Neural cell (in vitro differentiated cells): ENCODE measurements around the gene COQ10A. TPM values are rescaled to one million over a fixed set of nuclear protein-coding genes. Genes with fewer than 3 reads are reported as not detected.

Experiments
- H2AFZ ChIP-seq: fragments of 200-600, 300-800 bp; sonication (generic), shearing (Covaris generic); 2 replicates; pipeline ENCODE4 v1.6.0; 2014; ENCODE audit warnings: low read depth, mild to moderate bottlenecking, antibody characterized with exemption, low read length, moderate library complexity
- H3F3A ChIP-seq: fragments of 200-600 bp; shearing (Covaris generic); 2 replicates; pipeline ENCODE4 v1.6.1; 2016; ENCODE audit warnings: mild to moderate bottlenecking, moderate library complexity, mixed read lengths, antibody characterized with exemption, low read length; ENCODE audit not compliant: insufficient read depth, poor library complexity, severe bottlenecking
- H3K27ac ChIP-seq: fragments of 200-600, 300-800 bp; sonication (generic), shearing (Covaris generic); 2 replicates; pipeline ENCODE4 v1.5.1; 2014; ENCODE audit warnings: mild to moderate bottlenecking, low read length, moderate library complexity
- H3K27me3 ChIP-seq: fragments of 300-800, 200-600 bp; sonication (generic), shearing (Covaris generic); 2 replicates; pipeline ENCODE4 v1.6.0; 2014; ENCODE audit warnings: mild to moderate bottlenecking, low read depth, low read length, moderate library complexity; ENCODE audit not compliant: insufficient read depth
- H3K36me3 ChIP-seq: fragments of 300-800, 200-600 bp; sonication (generic), shearing (Covaris generic); 2 replicates; pipeline ENCODE4 v1.5.1; 2014; ENCODE audit warnings: mild to moderate bottlenecking, antibody characterized with exemption, low read length, moderate library complexity; ENCODE audit not compliant: insufficient read depth
- H3K4me2 ChIP-seq: fragments of 300-800, 200-600 bp; sonication (generic), shearing (Covaris generic); 2 replicates; pipeline ENCODE4 v1.6.0; 2014; ENCODE audit warnings: mild to moderate bottlenecking, low read length
- H3K4me3 ChIP-seq: fragments of 300-800, 200-600 bp; sonication (generic), shearing (Covaris generic); 2 replicates; pipeline ENCODE4 v1.5.1; 2014; ENCODE audit warnings: mild to moderate bottlenecking, low read length, moderate library complexity
- H3K79me2 ChIP-seq: fragments of 200-600 bp; shearing (Covaris generic); replicated peaks from 2 replicates; pipeline ENCODE4 v1.6.0; 2014; ENCODE audit warnings: mild to moderate bottlenecking, low read length, moderate library complexity; ENCODE audit not compliant: insufficient read depth
- H3K9ac ChIP-seq: fragments of 300-800, 200-600 bp; sonication (generic), shearing (Covaris generic); 2 replicates; pipeline ENCODE4 v1.6.1; 2016; ENCODE audit warnings: mild to moderate bottlenecking, low read length, mixed read lengths
- H3K9me2 ChIP-seq: fragments of 200-600 bp; shearing (Covaris generic); 2 replicates; pipeline ENCODE4 v1.6.1; 2016; ENCODE audit warnings: mild to moderate bottlenecking, low read length, mixed read lengths; ENCODE audit not compliant: insufficient read depth
- H3K9me3 ChIP-seq: fragments of 200-600, 300-800 bp; sonication (generic), shearing (Covaris generic); 2 replicates; pipeline ENCODE4 v1.6.1; 2016; ENCODE audit warnings: mild to moderate bottlenecking, mixed run types, low read length, moderate library complexity, mixed read lengths
- H4K20me1 ChIP-seq: fragments of 200-600 bp; shearing (Covaris generic); 2 replicates; pipeline ENCODE4 v1.6.1; 2016; ENCODE audit warnings: mild to moderate bottlenecking, mixed run types; ENCODE audit not compliant: insufficient read depth
- EP300 ChIP-seq: fragments of 450-650 bp; conservative IDR thresholded peaks from 2 replicates; pipeline ENCODE4 v1.6.1; 2014; ENCODE audit warnings: antibody characterized with exemption, mild to moderate bottlenecking, moderate library complexity; ENCODE audit not compliant: poor library complexity, severe bottlenecking
- EZH2 ChIP-seq: fragments of 200-600, 300-800 bp; shearing (Covaris generic), sonication (generic); IDR thresholded peaks from 2 replicates; pipeline ENCODE4 v1.6.1; 2014; ENCODE audit warnings: antibody characterized with exemption, low read length, borderline replicate concordance, mild to moderate bottlenecking; ENCODE audit not compliant: insufficient read depth, poor library complexity, severe bottlenecking
- MXI1 ChIP-seq: fragments of 450-650 bp; conservative IDR thresholded peaks from 2 replicates; pipeline ENCODE4 v1.6.1; 2014; ENCODE audit warnings: antibody characterized with exemption, mild to moderate bottlenecking; ENCODE audit not compliant: poor library complexity, severe bottlenecking
- POLR2AphosphoS5 ChIP-seq: IDR thresholded peaks from 2 replicates; pipeline ENCODE4 v1.6.1; 2012
- RAD21 ChIP-seq: fragments of 450-650 bp; conservative IDR thresholded peaks from 2 replicates; pipeline ENCODE4 v1.6.1; 2014; ENCODE audit warnings: antibody characterized with exemption, mild to moderate bottlenecking, moderate library complexity
- REST ChIP-seq: IDR thresholded peaks from 2 replicates; pipeline ENCODE4 v1.6.1; 2012; ENCODE audit warnings: borderline replicate concordance
- SMC3 ChIP-seq: fragments of 450-650 bp; conservative IDR thresholded peaks from 2 replicates; pipeline ENCODE4 v1.6.1; 2014; ENCODE audit warnings: antibody characterized with exemption, mild to moderate bottlenecking, moderate library complexity; ENCODE audit not compliant: poor library complexity
- TAF1 ChIP-seq: IDR thresholded peaks from 2 replicates; pipeline ENCODE4 v1.6.1; 2012; ENCODE audit warnings: low read depth
- polyA plus RNA-seq: library from polyadenylated mRNA; depleted of rRNA; stranded (reverse); fragments of >200 nt; gene quantifications from 2 replicates; pipeline ENCODE4 v1.2.3, GENCODE V29; 2014
- TF ChIP-seq, protein P1 (sequence below): fragments of 450-650 bp; IDR thresholded peaks from 2 replicates; pipeline ENCODE4 v1.5.1; 2014; ENCODE audit warnings: antibody characterized with exemption, mild to moderate bottlenecking, moderate library complexity; ENCODE audit not compliant: poor library complexity, severe bottlenecking

Gene COQ10A
- polyA plus RNA-seq, 1 donor from 2014 or later = 56.5 TPM

GRCh38 chr12:56229082-56229481, 37.7 kb upstream of the COQ10A start (continued):
- TF ChIP-seq SMC3 (no peak), EP300 (no peak)

GRCh38 chr12:56229916-56230431, 36.8 kb upstream of the COQ10A start, which contains the start of gene SLC39A5:
TSS of gene SLC39A5 (plus strand) at chr12:56230051. CDS start at chr12:56231275, 1,224 bp downstream.
- H3F3A ChIP-seq = no peaks in the 10 kb centered on the region
- no peak within 1 kb of the TSS for H3K27ac ChIP-seq
- no peaks in the 10 kb centered on the region for H3K9me2 ChIP-seq
- no peaks in the 10 kb centered on the region for H3K27me3 ChIP-seq
- no peak within 1 kb of the TSS for H3K4me2 ChIP-seq
- no peak within 1 kb of the TSS for H3K9ac ChIP-seq
- H3K9me3 ChIP-seq = no peaks in the 10 kb centered on the region
- no peak within 1 kb of the TSS for H3K4me3 ChIP-seq
- H2AFZ ChIP-seq = no peak within 1 kb of the TSS
- H3K36me3 ChIP-seq = no peaks in the 10 kb centered on the region
- TF ChIP-seq, protein P1, sequence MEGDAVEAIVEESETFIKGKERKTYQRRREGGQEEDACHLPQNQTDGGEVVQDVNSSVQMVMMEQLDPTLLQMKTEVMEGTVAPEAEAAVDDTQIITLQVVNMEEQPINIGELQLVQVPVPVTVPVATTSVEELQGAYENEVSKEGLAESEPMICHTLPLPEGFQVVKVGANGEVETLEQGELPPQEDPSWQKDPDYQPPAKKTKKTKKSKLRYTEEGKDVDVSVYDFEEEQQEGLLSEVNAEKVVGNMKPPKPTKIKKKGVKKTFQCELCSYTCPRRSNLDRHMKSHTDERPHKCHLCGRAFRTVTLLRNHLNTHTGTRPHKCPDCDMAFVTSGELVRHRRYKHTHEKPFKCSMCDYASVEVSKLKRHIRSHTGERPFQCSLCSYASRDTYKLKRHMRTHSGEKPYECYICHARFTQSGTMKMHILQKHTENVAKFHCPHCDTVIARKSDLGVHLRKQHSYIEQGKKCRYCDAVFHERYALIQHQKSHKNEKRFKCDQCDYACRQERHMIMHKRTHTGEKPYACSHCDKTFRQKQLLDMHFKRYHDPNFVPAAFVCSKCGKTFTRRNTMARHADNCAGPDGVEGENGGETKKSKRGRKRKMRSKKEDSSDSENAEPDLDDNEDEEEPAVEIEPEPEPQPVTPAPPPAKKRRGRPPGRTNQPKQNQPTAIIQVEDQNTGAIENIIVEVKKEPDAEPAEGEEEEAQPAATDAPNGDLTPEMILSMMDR = no peak
- TF ChIP-seq REST = no peak
- no peaks in the 10 kb centered on the region for H3K79me2 ChIP-seq
- no peaks in the 10 kb centered on the region for H4K20me1 ChIP-seq

GRCh38 chr12:56230432-56231183, 36.1 kb upstream of the COQ10A start:
- Histone ChIP-seq H3K36me3 (no peaks in the 10 kb centered on the region), H2AFZ (no peak overlapping the region), H3K9me2 (no peaks in the 10 kb centered on the region), H3F3A (no peaks in the 10 kb centered on the region), H3K79me2 (no peaks in the 10 kb centered on the region), H3K9me3 (no peaks in the 10 kb centered on the region), H4K20me1 (no peaks in the 10 kb centered on the region), H3K4me3 (no peak overlapping the region), H3K27ac (no peak overlapping the region), H3K4me2 (no peak overlapping the region), H3K27me3 (no peaks in the 10 kb centered on the region), H3K9ac (no peak overlapping the region)
- TF ChIP-seq REST (no peak), POLR2AphosphoS5 (no peak), EP300 (no peak), EZH2 (no peak), RAD21 (no peak), MXI1 (no peak), SMC3 (no peak), TAF1 (no peak)
- TF ChIP-seq, protein P1 = no peak
